ENCODE results near the gene HSP90AB1.

HSP90AB1 gene

GRCh38 chr6:44286285-44286565, 39.3 kb downstream of the HSP90AB1 start:
- no peak for DNase-seq (ENCODE audit: low read depth, low spot score)

- DNase-seq (ENCODE audit: low read depth, low spot score) = no peak
Observed at GRCh38 chr6:44286747-44287146, 39.8 kb downstream of the HSP90AB1 start.

GRCh38 chr6:44289726-44290260, 42.9 kb downstream of the HSP90AB1 start:
- DNase-seq (ENCODE audit: low read depth, low spot score) = no peak

GRCh38 chr6:44291841-44292240, 44.9 kb downstream of the HSP90AB1 start:
- DNase-seq (ENCODE audit: low read depth, low spot score) = no peak

GRCh38 chr6:44292661-44293365, 45.9 kb downstream of the HSP90AB1 start:
- DNase-seq (ENCODE audit: low read depth, low spot score) = no peak

GRCh38 chr6:44294832-44295791, 48.2 kb downstream of the HSP90AB1 start:
- no peak for DNase-seq (ENCODE audit: low read depth, low spot score)

- DNase-seq (ENCODE audit: low read depth, low spot score) = no peak
Observed at GRCh38 chr6:44297063-44298038, 50.5 kb downstream of the HSP90AB1 start.

GRCh38 chr6:44298055-44298803, 51.3 kb downstream of the HSP90AB1 start:
- no peak for DNase-seq (ENCODE audit: low read depth, low spot score)

GRCh38 chr6:44298864-44299263, 52.0 kb downstream of the HSP90AB1 start:
- no peak for DNase-seq (ENCODE audit: low read depth, low spot score)

GRCh38 chr6:44300292-44300823, 53.5 kb downstream of the HSP90AB1 start:
- no peak for DNase-seq (ENCODE audit: low read depth, low spot score)

- DNase-seq (ENCODE audit: low read depth, low spot score) = no peak
Observed at GRCh38 chr6:44301106-44301505, 54.2 kb downstream of the HSP90AB1 start.

- no peak for DNase-seq (ENCODE audit: low read depth, low spot score)
Observed at GRCh38 chr6:44301782-44302564, 55.1 kb downstream of the HSP90AB1 start.

GRCh38 chr6:44302856-44303255, 56.0 kb downstream of the HSP90AB1 start:
- no peak for DNase-seq (ENCODE audit: low read depth, low spot score)
